Esophagus squamous epithelium (tissue), 4 donors: ENCODE data around the gene PRKN.

Source experiments
- POLR2A ChIP-seq, 4 donors: fragments of 450-650 bp; IDR thresholded peaks; one replicate each; pipeline ENCODE4 v1.6.1; 2017; ENCODE audit warnings: antibody characterized with exemption in 4 of 4, mild to moderate bottlenecking in 4 of 4, moderate library complexity in 3 of 4
- TF ChIP-seq, protein P1 (sequence below), 6 experiments: fragments of 450-650 bp in 4 of 6; fragments of 200-600 bp in 2 of 6; sonication (generic) in 2 of 6; IDR thresholded peaks; one replicate each; pipeline ENCODE4 v1.5.1; 2016 to 2019; ENCODE audit warnings: antibody characterized with exemption in 6 of 6, mild to moderate bottlenecking in 4 of 6, moderate library complexity in 4 of 6

- TF ChIP-seq, protein P1, sequence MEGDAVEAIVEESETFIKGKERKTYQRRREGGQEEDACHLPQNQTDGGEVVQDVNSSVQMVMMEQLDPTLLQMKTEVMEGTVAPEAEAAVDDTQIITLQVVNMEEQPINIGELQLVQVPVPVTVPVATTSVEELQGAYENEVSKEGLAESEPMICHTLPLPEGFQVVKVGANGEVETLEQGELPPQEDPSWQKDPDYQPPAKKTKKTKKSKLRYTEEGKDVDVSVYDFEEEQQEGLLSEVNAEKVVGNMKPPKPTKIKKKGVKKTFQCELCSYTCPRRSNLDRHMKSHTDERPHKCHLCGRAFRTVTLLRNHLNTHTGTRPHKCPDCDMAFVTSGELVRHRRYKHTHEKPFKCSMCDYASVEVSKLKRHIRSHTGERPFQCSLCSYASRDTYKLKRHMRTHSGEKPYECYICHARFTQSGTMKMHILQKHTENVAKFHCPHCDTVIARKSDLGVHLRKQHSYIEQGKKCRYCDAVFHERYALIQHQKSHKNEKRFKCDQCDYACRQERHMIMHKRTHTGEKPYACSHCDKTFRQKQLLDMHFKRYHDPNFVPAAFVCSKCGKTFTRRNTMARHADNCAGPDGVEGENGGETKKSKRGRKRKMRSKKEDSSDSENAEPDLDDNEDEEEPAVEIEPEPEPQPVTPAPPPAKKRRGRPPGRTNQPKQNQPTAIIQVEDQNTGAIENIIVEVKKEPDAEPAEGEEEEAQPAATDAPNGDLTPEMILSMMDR (IDR thresholded peaks at IDR 0.05) = no peak
- no peak for TF ChIP-seq POLR2A (IDR thresholded peaks at IDR 0.05)
Measured at GRCh38 chr6:162151021-162151665, 576.4 kb downstream of the PRKN start.
